Urothelium cell line (cell line): ENCODE data around the gene C6orf141.

ENCODE experiments used
- DNase-seq: peaks from one replicate; pipeline ENCODE4 v3.0.0; 2011; ENCODE audit warnings: low spot score, mixed read lengths
- FAIRE-seq: peaks from 2 replicates; lab custom pipeline; 2011; peaks lifted over from hg19 to GRCh38; lab: Jason Lieb, UNC

The C6orf141 gene

GRCh38 chr6:49550492-49551077, at the start of gene C6orf141:
Gene C6orf141 (plus strand): TSS chr6:49550668. CDS start chr6:49550793, 125 bp downstream.
- FAIRE-seq: no peak
- no peak for DNase-seq

GRCh38 chr6:49504666-49505065, 45.8 kb upstream of the C6orf141 start:
- FAIRE-seq: no peak
- DNase-seq: no peak

GRCh38 chr6:49506569-49507111, 43.8 kb upstream of the C6orf141 start:
- no peak for DNase-seq
- FAIRE-seq: no peak

GRCh38 chr6:49509342-49509741, 41.1 kb upstream of the C6orf141 start:
- DNase-seq (no peak), FAIRE-seq (no peak)

- FAIRE-seq: no peak
- DNase-seq: no peak
These were observed 37.1 kb upstream of the C6orf141 start for GRCh38 chr6:49513153-49513989.

GRCh38 chr6:49514571-49515484, 35.6 kb upstream of the C6orf141 start:
- DNase-seq (no peak), FAIRE-seq (no peak)

GRCh38 chr6:49515485-49516146, 34.9 kb upstream of the C6orf141 start:
- DNase-seq (no peak), FAIRE-seq (peak; percentile 13)

GRCh38 chr6:49516147-49516505, 34.3 kb upstream of the C6orf141 start:
- FAIRE-seq (no peak), DNase-seq (no peak)

GRCh38 chr6:49517919-49518318, 32.5 kb upstream of the C6orf141 start:
- DNase-seq (no peak), FAIRE-seq (no peak)

- FAIRE-seq: no peak
These were observed 30.8 kb upstream of the C6orf141 start for GRCh38 chr6:49519660-49520059.

GRCh38 chr6:49522710-49523593, 27.5 kb upstream of the C6orf141 start:
- FAIRE-seq (no peak), DNase-seq (no peak)

More at GRCh38 chr6:49519660-49520059, 30.8 kb upstream of the C6orf141 start:
- DNase-seq: no peak

GRCh38 chr6:49523901-49524300, 26.6 kb upstream of the C6orf141 start:
- FAIRE-seq (no peak), DNase-seq (no peak)

GRCh38 chr6:49524541-49524940, 25.9 kb upstream of the C6orf141 start:
- FAIRE-seq: no peak
- no peak for DNase-seq

GRCh38 chr6:49526598-49526997, 23.9 kb upstream of the C6orf141 start:
- no peak for DNase-seq
- no peak for FAIRE-seq

- DNase-seq (no peak), FAIRE-seq (no peak)
These were observed 23.1 kb upstream of the C6orf141 start for GRCh38 chr6:49527320-49527719.

- no peak for DNase-seq
- FAIRE-seq: no peak
These were observed 21.9 kb upstream of the C6orf141 start for GRCh38 chr6:49528571-49528970.

GRCh38 chr6:49530141-49530776, 20.2 kb upstream of the C6orf141 start:
- DNase-seq: no peak
- no peak for FAIRE-seq

- peak; percentile 61 for DNase-seq
- no peak for FAIRE-seq
These were observed 18.5 kb upstream of the C6orf141 start for GRCh38 chr6:49531774-49532569.
